ENCODE measurements around the gene HCFC1. TPM values are rescaled to one million over a fixed set of nuclear protein-coding genes. Genes with fewer than 3 reads are reported as not detected.

The HCFC1 gene
- total RNA-seq, 1 experiment from 2014 or later, result 79.9 TPM

GRCh38 chrX:154010330-154011087, 38.9 kb upstream of the HCFC1 start:
- Histone ChIP-seq H4K20me1 (ENCODE audit: insufficient read depth) (no peaks in the 10 kb centered on the region), H3K36me3 (ENCODE audit: low read depth) (no peaks in the 10 kb centered on the region), H3K27ac (no peak overlapping the region), H3K79me2 (ENCODE audit: low read depth) (no peaks in the 10 kb centered on the region), H3K27me3 (ENCODE audit: insufficient read depth, low read depth) (no peaks in the 10 kb centered on the region), H2AFZ (no peak overlapping the region), H3K9me2 (ENCODE audit: insufficient read depth) (no peaks in the 10 kb centered on the region), H3F3A (ENCODE audit: insufficient read depth, low read depth) (no peaks in the 10 kb centered on the region), H3K9me3 (ENCODE audit: insufficient read depth, low read depth) (no peaks in the 10 kb centered on the region), H3K4me2 (no peak overlapping the region), H3K4me3 (no peak overlapping the region), H3K4me1 (replicated peaks; ENCODE audit: insufficient read depth) (no peaks in the 10 kb centered on the region)
- ChIA-PET CTCF (no interaction called here), POLR2A (ENCODE audit: unreplicated experiment) (interaction anchor here (0.5 to 0.7 kb wide), 2 partner anchors 373 to 522 kb away, joined by 3 to 5 read pairs; no protein-coding TSS in a partner anchor)
- TF ChIP-seq CTCF (conservative IDR thresholded peaks at IDR 0.05) (no peak), EZH2 (IDR thresholded peaks at IDR 0.05; ENCODE audit: low read depth) (no peak)
- intact Hi-C loops (cut with micrococcal nuclease; ENCODE audit: unreplicated experiment), result no loop called here
- no TSS peak for BruUV-seq (replicated peaks)
- DNase-seq, result no peak

GRCh38 chrX:154008521-154008920, 36.9 kb upstream of the HCFC1 start:
- Histone ChIP-seq H3K9me2 (ENCODE audit: insufficient read depth) (no peaks in the 10 kb centered on the region), H3F3A (ENCODE audit: insufficient read depth, low read depth) (peaks cover 4% of the 10 kb centered on the region; the same call in 1 of the 2 replicates), H3K4me1 (replicated peaks; ENCODE audit: insufficient read depth) (no peaks in the 10 kb centered on the region), H3K4me3 (no peak overlapping the region), H3K4me2 (no peak overlapping the region), H3K27ac (no peak overlapping the region), H3K27me3 (ENCODE audit: insufficient read depth, low read depth) (no peaks in the 10 kb centered on the region), H3K36me3 (ENCODE audit: low read depth) (no peaks in the 10 kb centered on the region), H3K79me2 (ENCODE audit: low read depth) (no peaks in the 10 kb centered on the region), H3K9me3 (ENCODE audit: insufficient read depth, low read depth) (no peaks in the 10 kb centered on the region), H4K20me1 (ENCODE audit: insufficient read depth) (no peaks in the 10 kb centered on the region), H2AFZ (no peak overlapping the region)
- ChIA-PET POLR2A (ENCODE audit: unreplicated experiment) (no interaction called here), CTCF (no interaction called here)
- intact Hi-C loops (cut with micrococcal nuclease; ENCODE audit: unreplicated experiment), result no loop called here
- no peak for DNase-seq
- BruUV-seq (replicated peaks), result no TSS peak
- TF ChIP-seq EZH2 (IDR thresholded peaks at IDR 0.05; ENCODE audit: low read depth) (no peak), CTCF (conservative IDR thresholded peaks at IDR 0.05) (no peak)

- H3K36me3 ChIP-seq (ENCODE audit: low read depth), result no peaks in the 10 kb centered on the region
- ChIA-PET CTCF (no interaction called here), POLR2A (ENCODE audit: unreplicated experiment) (no interaction called here)
- H3K27ac ChIP-seq, result no peak overlapping the region
- H3K9me2 ChIP-seq (ENCODE audit: insufficient read depth), result no peaks in the 10 kb centered on the region
- intact Hi-C loops (cut with micrococcal nuclease; ENCODE audit: unreplicated experiment), result no loop called here
- no peak for TF ChIP-seq EZH2 (IDR thresholded peaks at IDR 0.05; ENCODE audit: low read depth)
- no peak for TF ChIP-seq CTCF (conservative IDR thresholded peaks at IDR 0.05)
- no peaks in the 10 kb centered on the region for H3K79me2 ChIP-seq (ENCODE audit: low read depth)
- no TSS peak for BruUV-seq (replicated peaks)
- no peak for DNase-seq
- H3K9me3 ChIP-seq (ENCODE audit: insufficient read depth, low read depth), result no peaks in the 10 kb centered on the region
- no peak overlapping the region for H2AFZ ChIP-seq
- peaks cover 7% of the 10 kb centered on the region for H3K4me1 ChIP-seq (replicated peaks; ENCODE audit: insufficient read depth)
- no peak overlapping the region for H3K4me3 ChIP-seq
- H3K27me3 ChIP-seq (ENCODE audit: insufficient read depth, low read depth), result no peaks in the 10 kb centered on the region
- no peak overlapping the region for H3K4me2 ChIP-seq
- peaks cover 4% of the 10 kb centered on the region; the same call in 1 of the 2 replicates for H3F3A ChIP-seq (ENCODE audit: insufficient read depth, low read depth)
- no peaks in the 10 kb centered on the region for H4K20me1 ChIP-seq (ENCODE audit: insufficient read depth)
These were observed 35.3 kb upstream of the HCFC1 start for GRCh38 chrX:154006947-154007346.
